GM23248 (cell line): Measurements from ENCODE around the gene USP20.

ENCODE experiments used
- EZH2 ChIP-seq: fragments of 200-600 bp; sonication (generic); IDR thresholded peaks from 2 replicates; pipeline ENCODE4 v1.6.1; 2018; ENCODE audit warnings: antibody characterized with exemption, mild to moderate bottlenecking; ENCODE audit not compliant: insufficient read depth, poor library complexity, severe bottlenecking
- EZH2phosphoT487 ChIP-seq: fragments of 200-600 bp; sonication (generic); IDR thresholded peaks from 2 replicates; pipeline ENCODE4 v1.6.1; 2018; ENCODE audit warnings: antibody characterized with exemption, moderate library complexity, mild to moderate bottlenecking, low read depth; ENCODE audit not compliant: insufficient read depth

- no peak for TF ChIP-seq EZH2phosphoT487
- TF ChIP-seq EZH2: no peak
Measured at GRCh38 chr9:129898185-129898584, 62.9 kb downstream of the USP20 start.
